ENCODE measurements around the gene SGMS1. TPM values are rescaled to one million over a fixed set of nuclear protein-coding genes. Genes with fewer than 3 reads are reported as not detected.

SGMS1 gene
- total RNA-seq, 1 donor from 2014 or later, result 25.0 TPM

DNA sequence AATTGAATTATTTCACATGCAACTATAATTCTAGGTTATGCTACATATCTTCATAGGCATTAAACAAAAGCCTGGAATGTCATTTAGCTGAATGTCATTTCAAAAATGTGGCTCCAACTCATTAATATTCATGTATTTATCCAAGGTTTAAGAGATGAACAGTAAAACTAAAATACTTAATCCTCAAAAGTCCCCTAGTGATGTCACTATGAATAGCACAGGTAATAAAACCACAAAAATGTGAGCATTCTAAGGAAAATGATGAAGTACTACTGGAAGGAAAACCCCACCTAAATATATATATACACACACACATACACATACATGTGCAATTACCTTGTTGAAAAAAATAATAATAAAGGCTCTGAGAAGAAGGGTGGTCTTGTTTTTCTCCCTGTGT is 218.0 kb downstream of the SGMS1 start:
- no peaks in the 10 kb centered on the region for H3K36me3 Mint-ChIP-seq (ENCODE audit: insufficient read depth)
- H3K27ac Mint-ChIP-seq, result no peak overlapping the region
- TF ChIP-seq, protein P1, sequence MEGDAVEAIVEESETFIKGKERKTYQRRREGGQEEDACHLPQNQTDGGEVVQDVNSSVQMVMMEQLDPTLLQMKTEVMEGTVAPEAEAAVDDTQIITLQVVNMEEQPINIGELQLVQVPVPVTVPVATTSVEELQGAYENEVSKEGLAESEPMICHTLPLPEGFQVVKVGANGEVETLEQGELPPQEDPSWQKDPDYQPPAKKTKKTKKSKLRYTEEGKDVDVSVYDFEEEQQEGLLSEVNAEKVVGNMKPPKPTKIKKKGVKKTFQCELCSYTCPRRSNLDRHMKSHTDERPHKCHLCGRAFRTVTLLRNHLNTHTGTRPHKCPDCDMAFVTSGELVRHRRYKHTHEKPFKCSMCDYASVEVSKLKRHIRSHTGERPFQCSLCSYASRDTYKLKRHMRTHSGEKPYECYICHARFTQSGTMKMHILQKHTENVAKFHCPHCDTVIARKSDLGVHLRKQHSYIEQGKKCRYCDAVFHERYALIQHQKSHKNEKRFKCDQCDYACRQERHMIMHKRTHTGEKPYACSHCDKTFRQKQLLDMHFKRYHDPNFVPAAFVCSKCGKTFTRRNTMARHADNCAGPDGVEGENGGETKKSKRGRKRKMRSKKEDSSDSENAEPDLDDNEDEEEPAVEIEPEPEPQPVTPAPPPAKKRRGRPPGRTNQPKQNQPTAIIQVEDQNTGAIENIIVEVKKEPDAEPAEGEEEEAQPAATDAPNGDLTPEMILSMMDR (IDR thresholded peaks at IDR 0.05; ENCODE audit: unreplicated experiment), result no peak
- peaks cover 4% of the 10 kb centered on the region for H3K4me1 Mint-ChIP-seq (ENCODE audit: low read depth)
- no peaks in the 10 kb centered on the region for H3K27me3 Mint-ChIP-seq
- H3K9me3 Mint-ChIP-seq (ENCODE audit: low read depth), result no peaks in the 10 kb centered on the region
- no peak for DNase-seq (ENCODE audit: low spot score, unreplicated experiment)
- no peak overlapping the region for H3K4me3 Mint-ChIP-seq (ENCODE audit: low read depth)

DNA sequence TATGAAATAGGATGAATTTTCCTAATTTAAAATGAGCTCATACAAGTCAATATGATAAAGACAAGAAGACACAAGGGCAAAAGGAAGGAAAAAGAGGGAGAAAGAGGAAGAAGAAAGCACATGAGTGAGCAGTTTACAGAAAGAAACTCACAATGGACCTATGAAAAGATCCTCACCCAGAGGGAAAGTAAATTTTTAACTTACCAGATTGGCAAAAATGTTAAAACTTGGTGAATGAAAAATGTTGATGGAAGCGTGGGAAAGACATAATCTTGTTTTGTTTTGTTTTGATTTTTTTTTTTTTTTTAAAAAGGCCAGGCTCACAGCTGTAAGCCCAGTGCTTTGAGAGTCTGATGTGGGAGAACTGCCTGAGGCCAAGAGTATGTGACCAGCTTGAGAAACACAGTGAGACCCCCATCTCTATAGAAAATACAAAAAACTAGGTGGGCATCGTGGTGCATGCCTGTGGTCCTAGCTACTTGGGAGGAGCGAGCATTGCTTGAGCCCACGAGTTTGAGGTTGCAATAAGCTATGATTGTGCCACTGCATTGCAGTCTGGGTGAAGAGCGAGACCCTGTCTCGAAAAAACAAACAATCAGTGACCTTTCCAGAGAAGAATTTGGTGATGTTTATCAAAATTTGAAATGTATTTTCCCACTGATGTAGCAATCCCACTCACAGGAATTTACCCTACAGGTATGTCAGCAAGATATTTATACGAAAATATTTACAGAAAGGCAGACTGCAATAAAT is 219.6 kb downstream of the SGMS1 start:
- Mint-ChIP-seq H3K4me3 (ENCODE audit: low read depth) (no peak overlapping the region), H3K27me3 (no peaks in the 10 kb centered on the region), H3K4me1 (ENCODE audit: low read depth) (peaks cover 4% of the 10 kb centered on the region), H3K27ac (no peak overlapping the region), H3K9me3 (ENCODE audit: low read depth) (no peaks in the 10 kb centered on the region), H3K36me3 (ENCODE audit: insufficient read depth) (no peaks in the 10 kb centered on the region)
- TF ChIP-seq, protein P1 (IDR thresholded peaks at IDR 0.05; ENCODE audit: unreplicated experiment), result no peak
- DNase-seq (ENCODE audit: low spot score, unreplicated experiment), result no peak

DNA sequence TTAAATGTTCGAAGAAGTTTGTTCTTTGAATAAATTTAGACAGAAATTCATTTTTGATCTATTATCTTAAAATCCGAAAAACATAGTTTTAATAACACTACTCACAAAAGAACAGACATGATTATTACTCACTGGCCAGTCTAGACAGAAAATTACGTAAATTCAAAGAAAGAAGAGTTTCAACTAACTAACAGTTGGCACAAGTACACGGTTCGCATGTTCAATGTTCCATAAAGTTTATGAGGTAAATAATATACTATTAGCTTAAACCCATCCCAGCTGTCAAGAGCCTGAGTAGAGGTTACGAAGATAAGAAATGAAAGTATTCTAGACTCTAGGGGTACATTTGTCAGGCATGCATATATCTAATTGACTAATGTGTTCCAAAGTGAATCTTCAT is 220.7 kb downstream of the SGMS1 start:
- Mint-ChIP-seq H3K9me3 (ENCODE audit: low read depth) (no peaks in the 10 kb centered on the region), H3K4me3 (ENCODE audit: low read depth) (no peak overlapping the region)

DNA sequence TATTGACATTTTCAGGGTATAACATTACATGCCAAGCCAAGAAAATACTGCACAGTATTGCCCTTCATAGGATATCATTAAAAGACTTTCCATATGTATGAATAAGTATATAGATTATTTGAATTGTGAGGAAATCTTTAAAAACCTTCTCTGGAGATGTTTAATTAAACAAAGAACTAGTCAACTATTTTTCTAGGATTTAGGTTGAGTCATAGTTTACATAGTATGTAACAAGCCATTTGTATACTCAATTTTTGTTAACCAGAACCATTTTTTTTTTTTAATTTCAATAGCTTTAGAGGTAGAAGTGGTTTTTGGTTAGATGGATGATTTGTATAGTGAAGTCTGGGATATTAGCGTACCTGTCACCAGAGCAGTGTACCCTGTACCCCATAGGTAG is 221.3 kb downstream of the SGMS1 start:
- Mint-ChIP-seq H3K27me3 (no peaks in the 10 kb centered on the region), H3K36me3 (ENCODE audit: insufficient read depth) (no peaks in the 10 kb centered on the region), H3K9me3 (ENCODE audit: low read depth) (no peaks in the 10 kb centered on the region), H3K4me1 (ENCODE audit: low read depth) (peaks cover 5% of the 10 kb centered on the region), H3K4me3 (ENCODE audit: low read depth) (no peak overlapping the region), H3K27ac (no peak overlapping the region)
- no peak for DNase-seq (ENCODE audit: low spot score, unreplicated experiment)
- TF ChIP-seq, protein P1 (IDR thresholded peaks at IDR 0.05; ENCODE audit: unreplicated experiment), result no peak

More for the DNA sequence above, 220.7 kb downstream of the SGMS1 start:
- H3K36me3 Mint-ChIP-seq (ENCODE audit: insufficient read depth), result no peaks in the 10 kb centered on the region
- no peak for DNase-seq (ENCODE audit: low spot score, unreplicated experiment)
- H3K27ac Mint-ChIP-seq, result no peak overlapping the region
- no peaks in the 10 kb centered on the region for H3K27me3 Mint-ChIP-seq
- TF ChIP-seq, protein P1 (IDR thresholded peaks at IDR 0.05; ENCODE audit: unreplicated experiment), result no peak
- peaks cover 5% of the 10 kb centered on the region for H3K4me1 Mint-ChIP-seq (ENCODE audit: low read depth)

DNA sequence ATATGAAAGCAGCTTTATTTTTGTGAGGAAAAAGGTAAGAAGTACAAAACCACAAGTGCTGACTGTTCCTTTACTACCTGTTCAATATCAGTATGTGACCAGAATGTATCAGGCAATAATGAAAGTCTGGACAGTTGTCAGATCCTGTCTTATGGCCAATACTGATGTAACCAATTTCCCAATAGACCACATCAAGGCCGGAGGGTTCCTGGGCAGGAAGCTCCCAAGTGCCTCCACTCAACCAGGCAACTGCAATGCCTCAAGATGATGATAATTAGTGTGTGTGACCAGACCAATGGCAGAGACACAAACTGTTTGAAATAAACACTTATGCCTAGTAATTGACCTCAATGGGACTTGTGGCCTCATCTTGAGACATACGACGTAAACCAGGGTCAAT is 223.1 kb downstream of the SGMS1 start:
- no peaks in the 10 kb centered on the region for H3K27me3 Mint-ChIP-seq
- H3K4me1 Mint-ChIP-seq (ENCODE audit: low read depth), result peaks cover 3% of the 10 kb centered on the region
- no peak overlapping the region for H3K27ac Mint-ChIP-seq
- H3K36me3 Mint-ChIP-seq (ENCODE audit: insufficient read depth), result no peaks in the 10 kb centered on the region
- H3K9me3 Mint-ChIP-seq (ENCODE audit: low read depth), result no peaks in the 10 kb centered on the region
- no peak for DNase-seq (ENCODE audit: low spot score, unreplicated experiment)
- TF ChIP-seq, protein P1 (IDR thresholded peaks at IDR 0.05; ENCODE audit: unreplicated experiment), result no peak
- no peak overlapping the region for H3K4me3 Mint-ChIP-seq (ENCODE audit: low read depth)

All from progenitor cell of endocrine pancreas (in vitro differentiated cells).